GM12878 (cell line): ENCODE data around the gene BCORL1. TPM values are rescaled to one million over a fixed set of nuclear protein-coding genes. Genes with fewer than 3 reads are reported as not detected.
A peak's percentile ranks its signal among the peaks of the same experiment; 100 is the strongest.

ENCODE experiments used
- ATAC-seq: fragments of 200-7000 bp; cut with Tn5 transposase; 3 replicates; pipeline ENCODE4 v1.9.1; 2020; ENCODE audit warnings: mild to moderate bottlenecking, moderate library complexity
- BruUV-seq: library from RNA; stranded (reverse); fragments of 400-500 nt; replicated peaks from 2 replicates; lab custom pipeline; 2021; lab: Mats Ljungman, UMichigan
- CTCF ChIA-PET: fragments of 300-600 bp; sonication (Branson Sonifier 250); formaldehyde crosslinking; extraction: SDS; loops from one replicate; lab custom pipeline; 2021; ENCODE audit warnings: inconsistent platforms; lab: Yijun Ruan, JAX
- POLR2A ChIA-PET: fragments of 350-600 bp; formaldehyde crosslinking; extraction: SDS; loops from one replicate; lab custom pipeline; 2021; ENCODE audit warnings: inconsistent platforms; lab: Charles Lee
- RAD21 ChIA-PET: fragments of 300-600 bp; sonication (Branson Sonifier 250); formaldehyde crosslinking; loops from one replicate; lab custom pipeline; 2023; ENCODE audit warnings: antibody characterized with exemption; ENCODE audit not compliant: unreplicated experiment; lab: Charles Lee
- SMC1A ChIA-PET: fragments of 300-600 bp; sonication (Branson Sonifier 250); formaldehyde crosslinking; loops from one replicate; lab custom pipeline; 2023; ENCODE audit not compliant: unreplicated experiment, uncharacterized antibody; lab: Charles Lee
- DNase-seq: peaks from one replicate; pipeline ENCODE4 v3.0.0-alpha.2; 2011; ENCODE audit warnings: low read depth, low spot score
- FAIRE-seq: peaks from 3 replicates; lab custom pipeline; 2011; peaks lifted over from hg19 to GRCh38; lab: Jason Lieb, UNC
- H2AFZ ChIP-seq: 2 replicates; pipeline ENCODE4 v1.6.0; 2011; ENCODE audit warnings: low read depth, low read length, control low read depth; ENCODE audit not compliant: control insufficient read depth
- H3K27ac ChIP-seq: 2 replicates; pipeline ENCODE4 v1.5.1; 2011; ENCODE audit warnings: control low read depth; ENCODE audit not compliant: control insufficient read depth, insufficient read depth
- H3K27me3 ChIP-seq, 2 experiments: replicated peaks in 1 of 2; 2 replicates each; pipeline versions ENCODE4 v1.6.0 to v1.6.1; 2011; ENCODE audit warnings: low read length in 1 of 2; ENCODE audit not compliant: control insufficient read depth in 2 of 2, insufficient read depth in 2 of 2
- H3K36me3 ChIP-seq, 2 experiments: 2 replicates each; pipeline ENCODE4 v1.5.1; 2011; ENCODE audit warnings: low read length in 1 of 2; ENCODE audit not compliant: control insufficient read depth in 2 of 2, insufficient read depth in 2 of 2
- H3K4me1 ChIP-seq: 2 replicates; pipeline ENCODE4 v1.6.1; 2011; ENCODE audit warnings: mild to moderate bottlenecking, low read length, moderate library complexity, mixed read lengths; ENCODE audit not compliant: control insufficient read depth, insufficient read depth
- H3K4me2 ChIP-seq: 2 replicates; pipeline ENCODE4 v1.6.0; 2011; ENCODE audit warnings: control low read depth; ENCODE audit not compliant: control insufficient read depth, insufficient read depth
- H3K4me3 ChIP-seq: fragments of 200-600 bp; sonication (generic); 2 replicates; pipeline ENCODE4 v1.5.1; 2016
- H3K79me2 ChIP-seq: 2 replicates; pipeline ENCODE4 v1.6.0; 2011; ENCODE audit warnings: low read length; ENCODE audit not compliant: control insufficient read depth, insufficient read depth
- H3K9ac ChIP-seq: 2 replicates; pipeline ENCODE4 v1.8.0; 2011; ENCODE audit warnings: low read length, control low read depth, mixed read lengths; ENCODE audit not compliant: control insufficient read depth, insufficient read depth
- H3K9me3 ChIP-seq: replicated peaks from 3 replicates; pipeline ENCODE4 v1.5.1; 2011; ENCODE audit warnings: mild to moderate bottlenecking, low read length; ENCODE audit not compliant: control insufficient read depth, insufficient read depth
- H4K20me1 ChIP-seq: 2 replicates; pipeline ENCODE4 v1.6.0; 2011; ENCODE audit not compliant: control insufficient read depth, insufficient read depth
- ASH2L ChIP-seq: fragments of 300-600, 200-600 bp; sonication (generic); IDR thresholded peaks from 2 replicates; pipeline ENCODE4 v1.6.1; 2017; ENCODE audit warnings: low read depth, mild to moderate bottlenecking, borderline replicate concordance
- CHD2 ChIP-seq: IDR thresholded peaks from 2 replicates; pipeline ENCODE4 v1.6.1; 2011; ENCODE audit warnings: low read depth, low read length, improper control_type of control experiment, borderline replicate concordance
- FOXM1 ChIP-seq: IDR thresholded peaks from 2 replicates; pipeline ENCODE4 v1.6.1; 2012; ENCODE audit warnings: low read depth, mild to moderate bottlenecking, inconsistent platforms, low read length, moderate library complexity
- JUNB ChIP-seq: IDR thresholded peaks from 2 replicates; pipeline ENCODE4 v1.6.1; 2016; ENCODE audit warnings: antibody characterized with exemption, mild to moderate bottlenecking
- JUND ChIP-seq: IDR thresholded peaks from 2 replicates; pipeline ENCODE4 v1.6.1; 2012; ENCODE audit warnings: low read depth, mild to moderate bottlenecking, low read length, improper control_type of control experiment, moderate library complexity
- MYB ChIP-seq: fragments of 150-350 bp; IDR thresholded peaks from 2 replicates; pipeline ENCODE4 v1.6.1; 2014; ENCODE audit warnings: mild to moderate bottlenecking, low read depth, low read length, borderline replicate concordance
- NFIC ChIP-seq: IDR thresholded peaks from 2 replicates; pipeline ENCODE4 v1.6.1; 2012; ENCODE audit warnings: low read depth, mild to moderate bottlenecking, inconsistent platforms, low read length, moderate library complexity
- SMARCA5 ChIP-seq: fragments of 450-650 bp; IDR thresholded peaks from 2 replicates; pipeline ENCODE4 v1.6.1; 2017; ENCODE audit warnings: mild to moderate bottlenecking
- SP1 ChIP-seq: IDR thresholded peaks from one replicate; pipeline ENCODE4 v1.6.1; 2011; ENCODE audit warnings: low read depth, low read length
- SUPT20H ChIP-seq: IDR thresholded peaks from 2 replicates; pipeline ENCODE4 v1.6.1; 2011; ENCODE audit warnings: low read depth, mild to moderate bottlenecking, low read length, moderate library complexity, borderline replicate concordance; ENCODE audit not compliant: control insufficient read depth
- YY1 ChIP-seq: IDR thresholded peaks from 2 replicates; pipeline ENCODE4 v1.6.1; 2011; ENCODE audit warnings: low read depth, mild to moderate bottlenecking, low read length
- ZBED1 ChIP-seq: IDR thresholded peaks from 2 replicates; pipeline ENCODE4 v1.6.1; 2016; ENCODE audit warnings: borderline replicate concordance
- ZBTB11 ChIP-seq: fragments of 450-650 bp; formaldehyde crosslinking; IDR thresholded peaks from 2 replicates; pipeline ENCODE4 v1.5.0; 2022; ENCODE audit warnings: mild to moderate bottlenecking, missing genetic modification characterization
- WGBS: methylation state at CpG from one replicate; pipeline ENCODE4 v1.1.6; 2016; ENCODE audit warnings: low lambda C conversion rate; ENCODE audit not compliant: insufficient replicate concordance, insufficient coverage; ENCODE audit errors: missing lambda C conversion rate; 5-methylcytosine and 5-hydroxymethylcytosine counted together
- in situ Hi-C: fragments of 300-500 bp; cut with MboI; formaldehyde crosslinking; loops from 9 replicates; pipeline ENCODE4 v1.14.3; 2018; ENCODE audit warnings: mixed read lengths
- intact Hi-C: fragments of 100-400 bp; cut with micrococcal nuclease; formaldehyde crosslinking; loops from one replicate; pipeline ENCODE4 v1.14.2; 2022; ENCODE audit not compliant: unreplicated experiment
- polyA plus RNA-seq, 11 experiments: library from polyadenylated mRNA; depleted of rRNA in 4 of 11; unstranded in 6 of 11; stranded (reverse) in 5 of 11; fragments of >200 nt; fragmentation: Nextera tagmentation in 4 of 11; fragmentation: Illumina TruSeq in 1 of 11; extraction: Ambion mirVana in 4 of 11; extraction: Trizol in 1 of 11; gene quantifications; 1 replicate in 1 of 11; 2 replicates in 10 of 11; pipeline versions ENCODE4 v1.2.1 to v1.2.3, GENCODE V29; 2011 to 2016; ENCODE audit warnings: inconsistent platforms in 2 of 11, missing spikeins in 2 of 11, low read depth in 1 of 11
- total RNA-seq, 4 experiments: library from RNA; depleted of rRNA in 3 of 4; stranded (reverse); fragments of >200 nt in 3 of 4; fragmentation: Illumina TruSeq in 1 of 4; extraction: Trizol in 1 of 4; gene quantifications; 2 replicates each; pipeline versions ENCODE4 v1.2.1 to v1.2.3, GENCODE V29; 2013 to 2021
- TF ChIP-seq, protein P1 (sequence below): IDR thresholded peaks from 2 replicates; pipeline ENCODE4 v1.6.1; 2011; ENCODE audit warnings: borderline replicate concordance, low read depth, mild to moderate bottlenecking, moderate library complexity, mixed read lengths, low read length; ENCODE audit not compliant: insufficient read depth; ENCODE audit errors: extremely low read length
- TF ChIP-seq, protein P2 (sequence below): IDR thresholded peaks from 2 replicates; pipeline ENCODE4 v1.6.1; 2012; ENCODE audit warnings: low read length, inconsistent platforms

BCORL1 gene
- total and polyA plus RNA-seq, 10 of the 15 experiments (the other 5 are each of a cell fraction or from before 2014, with no cell fraction given), result 0.16 to 7.2 (median 0.94) TPM

GRCh38 chrX:129956765-129957164 lies 25.7 kb upstream of the BCORL1 start (continued):
- TF ChIP-seq ZBTB11 (no peak), MYB (no peak), NFIC (no peak), ASH2L (no peak)
- TF ChIP-seq, protein P1, sequence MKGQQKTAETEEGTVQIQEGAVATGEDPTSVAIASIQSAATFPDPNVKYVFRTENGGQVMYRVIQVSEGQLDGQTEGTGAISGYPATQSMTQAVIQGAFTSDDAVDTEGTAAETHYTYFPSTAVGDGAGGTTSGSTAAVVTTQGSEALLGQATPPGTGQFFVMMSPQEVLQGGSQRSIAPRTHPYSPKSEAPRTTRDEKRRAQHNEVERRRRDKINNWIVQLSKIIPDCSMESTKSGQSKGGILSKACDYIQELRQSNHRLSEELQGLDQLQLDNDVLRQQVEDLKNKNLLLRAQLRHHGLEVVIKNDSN, result no peak

- Histone ChIP-seq H3K27ac (peak overlapping the region; percentile 35; the same call in 1 of the 2 replicates), H3K36me3 (no peaks in the 10 kb centered on the region), H4K20me1 (no peaks in the 10 kb centered on the region), H3K4me2 (peak overlapping the region; percentile 69), H3K4me3 (peak overlapping the region; percentile 61; the same call in 1 of the 2 replicates), H2AFZ (peak overlapping the region; percentile 75), H3K27me3 (no peaks in the 10 kb centered on the region), H3K79me2 (no peaks in the 10 kb centered on the region), H3K4me1 (peaks cover 7% of the 10 kb centered on the region), H3K9me3 (no peaks in the 10 kb centered on the region), H3K9ac (peak overlapping the region; percentile 69)
- no TSS peak for BruUV-seq
- ChIA-PET RAD21 (no interaction called here), SMC1A (interaction anchor here (1.0 to 1.3 kb wide), 2 partner anchors 69 to 71 kb away, joined by 3 read pairs; no protein-coding TSS in a partner anchor), POLR2A (no interaction called here), CTCF (interaction anchor here (0.9 to 1.5 kb wide), 2 partner anchors 12 to 22 kb away, joined by 3 read pairs; no protein-coding TSS in a partner anchor)
- FAIRE-seq, result peak; percentile 13
- in situ Hi-C loops, result no loop called here
- intact Hi-C loops, result no loop called here
- DNase-seq, result peak; percentile 34
- WGBS, result 32% methylated on average over 31 of the region's 56 CpGs
- ATAC-seq, result peak; percentile 82
- TF ChIP-seq FOXM1, result no peak
- TF ChIP-seq, protein P2, sequence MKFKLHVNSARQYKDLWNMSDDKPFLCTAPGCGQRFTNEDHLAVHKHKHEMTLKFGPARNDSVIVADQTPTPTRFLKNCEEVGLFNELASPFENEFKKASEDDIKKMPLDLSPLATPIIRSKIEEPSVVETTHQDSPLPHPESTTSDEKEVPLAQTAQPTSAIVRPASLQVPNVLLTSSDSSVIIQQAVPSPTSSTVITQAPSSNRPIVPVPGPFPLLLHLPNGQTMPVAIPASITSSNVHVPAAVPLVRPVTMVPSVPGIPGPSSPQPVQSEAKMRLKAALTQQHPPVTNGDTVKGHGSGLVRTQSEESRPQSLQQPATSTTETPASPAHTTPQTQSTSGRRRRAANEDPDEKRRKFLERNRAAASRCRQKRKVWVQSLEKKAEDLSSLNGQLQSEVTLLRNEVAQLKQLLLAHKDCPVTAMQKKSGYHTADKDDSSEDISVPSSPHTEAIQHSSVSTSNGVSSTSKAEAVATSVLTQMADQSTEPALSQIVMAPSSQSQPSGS, result no peak
- no peak for TF ChIP-seq YY1
- TF ChIP-seq JUND, result no peak
- TF ChIP-seq SP1, result no peak
- no peak for TF ChIP-seq ZBED1
- TF ChIP-seq JUNB, result no peak
- TF ChIP-seq SMARCA5, result no peak
- TF ChIP-seq SUPT20H, result no peak
- TF ChIP-seq CHD2, result no peak; the same call in 1 of the 2 replicates
Observed at GRCh38 chrX:129957241-129958082, 25.0 kb upstream of the BCORL1 start.
